Activated naive CD8-positive, alpha-beta T cell treated with anti-CD3 and anti-CD28 coated beads, Interleukin-2, amount 50 U/mL, for 24 hours (primary cell): Measurements from ENCODE around the gene GBA2.
A peak's percentile ranks its signal among the peaks of the same experiment; 100 is the strongest.

Experiments used
- ATAC-seq: fragments of 150-1000 bp; cut with Tn5 transposase; one replicate; pipeline ENCODE4 v1.10.0; 2021
- DNase-seq: peaks from one replicate; pipeline ENCODE4 v3.0.0; 2021
- H3K27ac Mint-ChIP-seq: one replicate; pipeline ENCODE4 v1.8.0; 2021; ENCODE audit warnings: mild to moderate bottlenecking, mixed read lengths
- H3K27me3 Mint-ChIP-seq: one replicate; pipeline ENCODE4 v1.8.0; 2021; ENCODE audit warnings: mixed read lengths
- H3K36me3 Mint-ChIP-seq: one replicate; pipeline ENCODE4 v1.8.0; 2021; ENCODE audit warnings: low read depth, mixed read lengths
- H3K4me1 Mint-ChIP-seq: one replicate; pipeline ENCODE4 v1.8.0; 2021; ENCODE audit warnings: mixed read lengths
- H3K4me3 Mint-ChIP-seq: one replicate; pipeline ENCODE4 v1.8.0; 2021; ENCODE audit warnings: mild to moderate bottlenecking, moderate library complexity, mixed read lengths
- H3K9me3 Mint-ChIP-seq: one replicate; pipeline ENCODE4 v1.8.0; 2021; ENCODE audit warnings: mixed read lengths

Gene GBA2

GRCh38 chr9:35756275-35757225 is 7.5 kb upstream of the GBA2 start:
- H3K27ac Mint-ChIP-seq = peak overlapping the region; percentile 95
- peak overlapping the region; percentile 97 for H3K4me3 Mint-ChIP-seq
- DNase-seq (peak; percentile 84), ATAC-seq (peak; percentile 83)
- H3K27me3 Mint-ChIP-seq = no peaks in the 10 kb centered on the region
- no peaks in the 10 kb centered on the region for H3K9me3 Mint-ChIP-seq
- peaks cover 13% of the 10 kb centered on the region for H3K36me3 Mint-ChIP-seq
- H3K4me1 Mint-ChIP-seq = peaks cover 39% of the 10 kb centered on the region

- ATAC-seq (no peak), DNase-seq (no peak)
- Mint-ChIP-seq H3K4me1 (peaks cover 43% of the 10 kb centered on the region), H3K36me3 (peaks cover 15% of the 10 kb centered on the region), H3K27me3 (no peaks in the 10 kb centered on the region), H3K27ac (no peak overlapping the region), H3K4me3 (no peak overlapping the region), H3K9me3 (no peaks in the 10 kb centered on the region)
Measured at GRCh38 chr9:35755071-35755470, 6.0 kb upstream of the GBA2 start.

GRCh38 chr9:35754264-35754663 is 5.2 kb upstream of the GBA2 start, which contains the start of gene MSMP:
Gene MSMP (minus strand): TSS chr9:35754276. CDS start chr9:35754129, 147 bp downstream.
- peaks cover 15% of the 10 kb centered on the region for H3K36me3 Mint-ChIP-seq
- ATAC-seq (no peak), DNase-seq (no peak)
- H3K27ac Mint-ChIP-seq = no peak within 1 kb of the TSS
- H3K4me3 Mint-ChIP-seq = no peak within 1 kb of the TSS
- H3K9me3 Mint-ChIP-seq = no peaks in the 10 kb centered on the region
- peaks cover 43% of the 10 kb centered on the region for H3K4me1 Mint-ChIP-seq
- H3K27me3 Mint-ChIP-seq = no peaks in the 10 kb centered on the region

- H3K9me3 Mint-ChIP-seq = no peaks in the 10 kb centered on the region
- H3K4me1 Mint-ChIP-seq = peaks cover 35% of the 10 kb centered on the region
- no peak overlapping the region for H3K27ac Mint-ChIP-seq
- H3K27me3 Mint-ChIP-seq = no peaks in the 10 kb centered on the region
- no peak overlapping the region for H3K4me3 Mint-ChIP-seq
- peaks cover 10% of the 10 kb centered on the region for H3K36me3 Mint-ChIP-seq
- no peak for ATAC-seq
- DNase-seq = no peak
Measured at GRCh38 chr9:35753466-35753865, 4.4 kb upstream of the GBA2 start.

- DNase-seq (no peak), ATAC-seq (no peak)
- no peaks in the 10 kb centered on the region for H3K27me3 Mint-ChIP-seq
- no peaks in the 10 kb centered on the region for H3K9me3 Mint-ChIP-seq
- H3K27ac Mint-ChIP-seq = peak overlapping the region; percentile 82
- H3K4me3 Mint-ChIP-seq = peak overlapping the region; percentile 89
- peaks cover 41% of the 10 kb centered on the region for H3K4me1 Mint-ChIP-seq
- peaks cover 20% of the 10 kb centered on the region for H3K36me3 Mint-ChIP-seq
Measured at GRCh38 chr9:35750256-35750531, 1.2 kb upstream of the GBA2 start.

- Mint-ChIP-seq H3K27ac (peak overlapping the region; percentile 82), H3K36me3 (peaks cover 21% of the 10 kb centered on the region), H3K4me3 (peak overlapping the region; percentile 89), H3K4me1 (peaks cover 41% of the 10 kb centered on the region), H3K27me3 (no peaks in the 10 kb centered on the region), H3K9me3 (no peaks in the 10 kb centered on the region)
- DNase-seq = peak; percentile 48
- peak; percentile 42 for ATAC-seq
Measured at GRCh38 chr9:35749515-35750255, 657 bp upstream of the GBA2 start.

- H3K9me3 Mint-ChIP-seq = no peaks in the 10 kb centered on the region
- peak overlapping the region; percentile 85 for H3K4me3 Mint-ChIP-seq
- peaks cover 43% of the 10 kb centered on the region for H3K4me1 Mint-ChIP-seq
- no peak overlapping the region for H3K27ac Mint-ChIP-seq
- H3K36me3 Mint-ChIP-seq = peaks cover 27% of the 10 kb centered on the region
- H3K27me3 Mint-ChIP-seq = no peaks in the 10 kb centered on the region
- no peak for ATAC-seq
- DNase-seq = no peak
Measured at GRCh38 chr9:35748242-35748857, 678 bp downstream of the GBA2 start.

GRCh38 chr9:35746583-35746982 is 2.4 kb downstream of the GBA2 start:
- H3K36me3 Mint-ChIP-seq = peaks cover 32% of the 10 kb centered on the region
- peaks cover 54% of the 10 kb centered on the region for H3K4me1 Mint-ChIP-seq
- H3K9me3 Mint-ChIP-seq = no peaks in the 10 kb centered on the region
- no peak for DNase-seq
- H3K27me3 Mint-ChIP-seq = no peaks in the 10 kb centered on the region
- H3K4me3 Mint-ChIP-seq = peak overlapping the region; percentile 85
- ATAC-seq = no peak
- H3K27ac Mint-ChIP-seq = no peak overlapping the region

GRCh38 chr9:35745569-35745968 is 3.5 kb downstream of the GBA2 start:
- ATAC-seq = no peak
- Mint-ChIP-seq H3K4me1 (peaks cover 54% of the 10 kb centered on the region), H3K27me3 (no peaks in the 10 kb centered on the region), H3K27ac (no peak overlapping the region), H3K4me3 (peak overlapping the region; percentile 85), H3K9me3 (no peaks in the 10 kb centered on the region), H3K36me3 (peaks cover 30% of the 10 kb centered on the region)
- DNase-seq = no peak

GRCh38 chr9:35743880-35744518 is 5.0 kb downstream of the GBA2 start:
- peaks cover 43% of the 10 kb centered on the region for H3K4me1 Mint-ChIP-seq

GRCh38 chr9:35743452-35743851 is 5.6 kb downstream of the GBA2 start:
- no peaks in the 10 kb centered on the region for H3K27me3 Mint-ChIP-seq
- H3K27ac Mint-ChIP-seq = no peak overlapping the region
- ATAC-seq (no peak), DNase-seq (no peak)
- peaks cover 43% of the 10 kb centered on the region for H3K4me1 Mint-ChIP-seq
- H3K4me3 Mint-ChIP-seq = no peak overlapping the region
- no peaks in the 10 kb centered on the region for H3K9me3 Mint-ChIP-seq
- H3K36me3 Mint-ChIP-seq = peaks cover 40% of the 10 kb centered on the region

More at GRCh38 chr9:35743880-35744518, 5.0 kb downstream of the GBA2 start:
- Mint-ChIP-seq H3K9me3 (no peaks in the 10 kb centered on the region), H3K4me3 (no peak overlapping the region), H3K27me3 (no peaks in the 10 kb centered on the region), H3K27ac (no peak overlapping the region), H3K36me3 (peaks cover 35% of the 10 kb centered on the region)
- ATAC-seq (no peak), DNase-seq (no peak)

- peaks cover 40% of the 10 kb centered on the region for H3K36me3 Mint-ChIP-seq
- H3K4me3 Mint-ChIP-seq = no peak overlapping the region
- DNase-seq (no peak), ATAC-seq (peak; percentile 84)
- H3K27me3 Mint-ChIP-seq = no peaks in the 10 kb centered on the region
- no peaks in the 10 kb centered on the region for H3K9me3 Mint-ChIP-seq
- peaks cover 28% of the 10 kb centered on the region for H3K4me1 Mint-ChIP-seq
- H3K27ac Mint-ChIP-seq = no peak overlapping the region
Measured at GRCh38 chr9:35741740-35742139, 7.3 kb downstream of the GBA2 start.

- no peak for DNase-seq
- peaks cover 40% of the 10 kb centered on the region for H3K36me3 Mint-ChIP-seq
- H3K4me3 Mint-ChIP-seq = no peak overlapping the region
- no peaks in the 10 kb centered on the region for H3K9me3 Mint-ChIP-seq
- peaks cover 16% of the 10 kb centered on the region for H3K4me1 Mint-ChIP-seq
- no peaks in the 10 kb centered on the region for H3K27me3 Mint-ChIP-seq
- ATAC-seq = no peak
- H3K27ac Mint-ChIP-seq = no peak overlapping the region
Measured at GRCh38 chr9:35740243-35740642, 8.8 kb downstream of the GBA2 start.

- Mint-ChIP-seq H3K9me3 (no peaks in the 10 kb centered on the region), H3K36me3 (peaks cover 40% of the 10 kb centered on the region), H3K27ac (no peak overlapping the region), H3K4me3 (no peak overlapping the region), H3K27me3 (no peaks in the 10 kb centered on the region), H3K4me1 (peaks cover 22% of the 10 kb centered on the region)
- DNase-seq (no peak), ATAC-seq (no peak)
Measured at GRCh38 chr9:35738924-35739323, 10.1 kb downstream of the GBA2 start.
